T-cell (primary cell): ENCODE data around the gene GPR21. TPM values are rescaled to one million over a fixed set of nuclear protein-coding genes. Genes with fewer than 3 reads are reported as not detected.

Experiments used
- ATAC-seq, 4 experiments: fragments of 200-7000 bp in 3 of 4; fragments of 150-1000 bp in 1 of 4; cut with Tn5 transposase; replicated peaks in 1 of 4; 1 replicate in 3 of 4; 2 replicates in 1 of 4; pipeline ENCODE4 v1.10.0; 2021; ENCODE audit warnings: moderate library complexity in 3 of 4, mild to moderate bottlenecking in 2 of 4, moderate number of reproducible peaks in 1 of 4
- CTCF ChIA-PET, 2 donors: fragments of 300-600 bp; sonication (Branson Sonifier 250); formaldehyde crosslinking; loops; one replicate each; lab custom pipeline; 2022; ENCODE audit warnings: antibody characterized with exemption in 2 of 2; lab: Charles Lee
- POLR2A ChIA-PET, 2 donors: fragments of 300-600 bp; sonication (Branson Sonifier 250); formaldehyde crosslinking; loops; one replicate each; lab custom pipeline; 2022; ENCODE audit warnings: antibody characterized with exemption in 2 of 2; lab: Charles Lee
- DNase-seq, 35 experiments: peaks; one replicate each; pipeline versions ENCODE4 v3.0.0 to v3.0.0-alpha.2; 2013 to 2023
- H3K27ac ChIP-seq: one replicate; pipeline ENCODE4 v1.5.1; 2013; ENCODE audit warnings: low read length
- H3K27me3 ChIP-seq, 2 experiments: replicated peaks in 1 of 2; 1 replicate in 1 of 2; 2 replicates in 1 of 2; pipeline versions ENCODE4 v1.6.1 to v1.7.0; 2013; ENCODE audit warnings: low read length in 1 of 2, mixed read lengths in 1 of 2; ENCODE audit not compliant: control insufficient read depth in 2 of 2, insufficient read depth in 2 of 2; ENCODE audit errors: extremely low read depth in 1 of 2
- H3K36me3 ChIP-seq, 2 donors: 1 replicate in 1 of 2; 2 replicates in 1 of 2; pipeline versions ENCODE4 v1.6.1 to v1.7.0; 2013; ENCODE audit warnings: low read length in 1 of 2; ENCODE audit not compliant: control insufficient read depth in 2 of 2, insufficient read depth in 1 of 2; ENCODE audit errors: extremely low read depth in 1 of 2
- H3K4me1 ChIP-seq, 2 experiments: 1 replicate in 1 of 2; 2 replicates in 1 of 2; pipeline versions ENCODE4 v1.6.1 to v1.7.0; 2013; ENCODE audit warnings: low read length in 2 of 2, mixed read lengths in 1 of 2; ENCODE audit not compliant: insufficient read depth in 2 of 2, control insufficient read depth in 1 of 2; ENCODE audit errors: extremely low read depth in 1 of 2
- H3K4me3 ChIP-seq, 2 donors: 1 replicate in 1 of 2; 2 replicates in 1 of 2; pipeline versions ENCODE4 v1.5.1 to v1.7.0; 2013; ENCODE audit warnings: mild to moderate bottlenecking in 2 of 2, low read length in 1 of 2, moderate library complexity in 1 of 2; ENCODE audit not compliant: control insufficient read depth in 1 of 2; ENCODE audit errors: extremely low read depth in 1 of 2
- H3K9me3 ChIP-seq: 2 replicates; pipeline ENCODE4 v1.7.0; 2013
- H3K27ac Mint-ChIP-seq, 2 donors: one replicate each; pipeline ENCODE4 v1.8.0; 2020 to 2021; ENCODE audit warnings: mild to moderate bottlenecking in 2 of 2, mixed read lengths in 2 of 2
- H3K27me3 Mint-ChIP-seq, 2 donors: one replicate each; pipeline ENCODE4 v1.8.0; 2021 to 2022; ENCODE audit warnings: mixed read lengths in 2 of 2
- H3K36me3 Mint-ChIP-seq: one replicate; pipeline ENCODE4 v1.8.0; 2021; ENCODE audit warnings: mixed read lengths
- H3K4me1 Mint-ChIP-seq, 3 donors: one replicate each; pipeline ENCODE4 v1.8.0; 2020 to 2022; ENCODE audit warnings: mixed read lengths in 3 of 3, mild to moderate bottlenecking in 1 of 3
- H3K4me3 Mint-ChIP-seq, 3 donors: one replicate each; pipeline ENCODE4 v1.8.0; 2020 to 2022; ENCODE audit warnings: mild to moderate bottlenecking in 3 of 3, mixed read lengths in 3 of 3, moderate library complexity in 3 of 3
- H3K9me3 Mint-ChIP-seq, 3 donors: one replicate each; pipeline ENCODE4 v1.8.0; 2020 to 2022; ENCODE audit warnings: mixed read lengths in 3 of 3
- WGBS: methylation state at CpG from one replicate; pipeline ENCODE4 v1.1.5; 2013; ENCODE audit warnings: missing lambda C conversion rate; ENCODE audit not compliant: insufficient coverage; 5-methylcytosine and 5-hydroxymethylcytosine counted together
- total RNA-seq, 35 experiments: library from RNA in 6 of 35; stranded (reverse) in 6 of 35; fragments of 120-200 nt in 1 of 35; gene quantifications; one replicate each; pipeline versions ENCODE4 v1.2.1 to v1.2.4 and lab custom pipeline; 2013 to 2026

GPR21 gene
- total RNA-seq, 5 donors from 2014 or later (not counting 1 experiment from before 2014, with no cell fraction given) = 0.23 to 2.4 (median 1.0) TPM

- Histone ChIP-seq H3K27me3 (no peaks in the 10 kb centered on the region), H3K4me3 (no peak overlapping the region), H3K27ac (no peak overlapping the region), H3K9me3 (no peaks in the 10 kb centered on the region), H3K4me1 (no peaks in the 10 kb centered on the region), H3K36me3 (no peaks in the 10 kb centered on the region)
- Mint-ChIP-seq H3K9me3 (peaks cover 0 to 14% (median 0%) of the 10 kb centered on the region in 3 donors), H3K36me3 (peaks cover 40% of the 10 kb centered on the region), H3K4me3 (no peak overlapping the region), H3K27ac (no peak overlapping the region), H3K4me1 (no peaks in the 10 kb centered on the region), H3K27me3 (no peaks in the 10 kb centered on the region)
- DNase-seq = no peak
- ChIA-PET POLR2A (no interaction called here), CTCF (no interaction called here)
- no peak for ATAC-seq
- 94% methylated on average over 3 of the region's 4 CpGs for WGBS
Observed at GRCh38 chr9:123044586-123044985, 11.1 kb downstream of the GPR21 start.

GRCh38 chr9:123046406-123047195 is 13.1 kb downstream of the GPR21 start:
- Mint-ChIP-seq H3K36me3 (peaks cover 40% of the 10 kb centered on the region), H3K9me3 (peaks cover 0 to 14% (median 0%) of the 10 kb centered on the region in 3 donors), H3K27ac (no peak overlapping the region), H3K27me3 (no peaks in the 10 kb centered on the region), H3K4me3 (no peak overlapping the region), H3K4me1 (no peaks in the 10 kb centered on the region)
- H3K4me1 ChIP-seq = no peaks in the 10 kb centered on the region
- ChIA-PET POLR2A (interaction anchor here (0.6 to 0.7 kb wide), 2 partner anchors 13 to 339 kb away, joined by 3 read pairs; no protein-coding TSS in a partner anchor), CTCF (no interaction called here)
- 97% methylated on average over 2 of the region's 3 CpGs for WGBS
- H3K27me3 ChIP-seq = no peaks in the 10 kb centered on the region
- no peak overlapping the region for H3K4me3 ChIP-seq
- H3K9me3 ChIP-seq = no peaks in the 10 kb centered on the region
- no peak overlapping the region for H3K27ac ChIP-seq
- no peak for ATAC-seq
- no peak for DNase-seq
- H3K36me3 ChIP-seq = no peaks in the 10 kb centered on the region

- Histone ChIP-seq H3K27me3 (no peaks in the 10 kb centered on the region), H3K27ac (no peak overlapping the region), H3K4me1 (no peaks in the 10 kb centered on the region), H3K36me3 (no peaks in the 10 kb centered on the region), H3K9me3 (no peaks in the 10 kb centered on the region), H3K4me3 (no peak overlapping the region)
- DNase-seq (no peak), ATAC-seq (no peak)
- H3K4me1 Mint-ChIP-seq = peaks cover 0 to 3% (median 0%) of the 10 kb centered on the region in 3 donors
- no peak overlapping the region for H3K4me3 Mint-ChIP-seq
- no peak overlapping the region for H3K27ac Mint-ChIP-seq
- POLR2A ChIA-PET = no interaction called here
- H3K36me3 Mint-ChIP-seq = peaks cover 21% of the 10 kb centered on the region
- no peaks in the 10 kb centered on the region for H3K27me3 Mint-ChIP-seq
- WGBS = no CpG with 5 or more reads among the region's 2 CpGs
- CTCF ChIA-PET = no interaction called here
- H3K9me3 Mint-ChIP-seq = no peaks in the 10 kb centered on the region
Observed at GRCh38 chr9:123048748-123049147, 15.3 kb downstream of the GPR21 start.

GRCh38 chr9:123049589-123050222 is 16.2 kb downstream of the GPR21 start:
- Mint-ChIP-seq H3K4me1 (peaks cover 0 to 3% (median 0%) of the 10 kb centered on the region in 3 donors), H3K36me3 (peaks cover 19% of the 10 kb centered on the region), H3K4me3 (no peak overlapping the region), H3K27me3 (no peaks in the 10 kb centered on the region), H3K27ac (no peak overlapping the region), H3K9me3 (no peaks in the 10 kb centered on the region)
- peaks cover 0 to 3% of the 10 kb centered on the region in 2 donors for H3K36me3 ChIP-seq
- ChIA-PET POLR2A (interaction anchor here (0.5 to 0.6 kb wide), 2 partner anchors 116 to 118 kb away, joined by 3 read pairs; no protein-coding TSS in a partner anchor), CTCF (no interaction called here)
- no peaks in the 10 kb centered on the region for H3K27me3 ChIP-seq
- DNase-seq (no peak), ATAC-seq (no peak)
- no peak overlapping the region for H3K4me3 ChIP-seq
- no peaks in the 10 kb centered on the region for H3K4me1 ChIP-seq
- no peaks in the 10 kb centered on the region for H3K9me3 ChIP-seq
- no peak overlapping the region for H3K27ac ChIP-seq
- WGBS = no CpG with 5 or more reads among the region's 3 CpGs

- no peak overlapping the region for H3K27ac ChIP-seq
- CTCF ChIA-PET = interaction anchor here in 1 of 2 donors (0.6 to 0.9 kb wide), 2 partner anchors 15 to 191 kb away, joined by 3 to 4 read pairs; no protein-coding TSS in a partner anchor
- DNase-seq (no peak), ATAC-seq (no peak)
- no peak overlapping the region for H3K4me3 ChIP-seq
- Mint-ChIP-seq H3K4me1 (peaks cover 0 to 3% (median 0%) of the 10 kb centered on the region in 3 donors), H3K9me3 (no peaks in the 10 kb centered on the region), H3K36me3 (peaks cover 24% of the 10 kb centered on the region), H3K27ac (no peak overlapping the region), H3K27me3 (no peaks in the 10 kb centered on the region), H3K4me3 (no peak overlapping the region)
- no peaks in the 10 kb centered on the region for H3K27me3 ChIP-seq
- POLR2A ChIA-PET = no interaction called here
- H3K9me3 ChIP-seq = no peaks in the 10 kb centered on the region
- peaks cover 0 to 8% of the 10 kb centered on the region in 2 donors for H3K36me3 ChIP-seq
- H3K4me1 ChIP-seq = no peaks in the 10 kb centered on the region
Observed at GRCh38 chr9:123053046-123053445, 19.6 kb downstream of the GPR21 start.

GRCh38 chr9:123053711-123054110 is 20.2 kb downstream of the GPR21 start:
- ChIA-PET POLR2A (no interaction called here), CTCF (no interaction called here)

More at GRCh38 chr9:123053711-123054110, 20.2 kb downstream of the GPR21 start:
- Mint-ChIP-seq H3K9me3 (no peaks in the 10 kb centered on the region), H3K36me3 (peaks cover 24% of the 10 kb centered on the region), H3K27ac (no peak overlapping the region), H3K27me3 (no peaks in the 10 kb centered on the region), H3K4me3 (no peak overlapping the region), H3K4me1 (peaks cover 0 to 3% (median 0%) of the 10 kb centered on the region in 3 donors)
- no peak overlapping the region for H3K4me3 ChIP-seq
- WGBS = no CpG with 5 or more reads among the region's 2 CpGs
- DNase-seq (no peak), ATAC-seq (no peak)
- no peaks in the 10 kb centered on the region for H3K9me3 ChIP-seq
- peaks cover 0 to 8% of the 10 kb centered on the region in 2 donors for H3K36me3 ChIP-seq
- no peak overlapping the region for H3K27ac ChIP-seq
- no peaks in the 10 kb centered on the region for H3K4me1 ChIP-seq
- H3K27me3 ChIP-seq = no peaks in the 10 kb centered on the region
